Measurements from ENCODE around the gene IFITM1. TPM values are rescaled to one million over a fixed set of nuclear protein-coding genes. Genes with fewer than 3 reads are reported as not detected.

Gene IFITM1
- polyA plus RNA-seq, 3 donors, result 26.0 to 49.5 (median 36.3) TPM

GRCh38 chr11:272931-273198 is 41.0 kb upstream of the IFITM1 start:
- H3K4me2 ChIP-seq (replicated peaks; ENCODE audit: extremely low read depth, low read length, poor library complexity, severe bottlenecking), result no peak overlapping the region
- 97% methylated on average over 6 of the region's 6 CpGs for WGBS (ENCODE audit: insufficient coverage)
- H4K20me1 ChIP-seq (ENCODE audit: insufficient read depth, low read length), result no peaks in the 10 kb centered on the region
- H3K27me3 ChIP-seq (ENCODE audit: control insufficient read depth in 2 of 2, insufficient read depth in 2 of 2, low read length in 2 of 2), result peaks cover 0 to 8% of the 10 kb centered on the region in 2 donors
- H2AFZ ChIP-seq (ENCODE audit: insufficient read depth, low read depth, low read length, poor library complexity, severe bottlenecking), result no peak overlapping the region
- H3K9me3 ChIP-seq (replicated peaks in 1 of 2; ENCODE audit: control insufficient read depth in 1 of 2, insufficient read depth in 1 of 2, low read length in 2 of 2), result no peaks in the 10 kb centered on the region
- Mint-ChIP-seq H3K27ac (no peak overlapping the region), H3K4me1 (peaks cover 38% of the 10 kb centered on the region), H3K36me3 (peaks cover 0 to 7% of the 10 kb centered on the region in 2 donors), H3K4me3 (no peak overlapping the region), H3K9me3 (peaks cover 0 to 10% (median 3%) of the 10 kb centered on the region in 7 donors), H3K27me3 (ENCODE audit: low read depth in 3 of 3) (peaks cover 9 to 13% (median 11%) of the 10 kb centered on the region in 3 donors)
- TF ChIP-seq, protein P1, sequence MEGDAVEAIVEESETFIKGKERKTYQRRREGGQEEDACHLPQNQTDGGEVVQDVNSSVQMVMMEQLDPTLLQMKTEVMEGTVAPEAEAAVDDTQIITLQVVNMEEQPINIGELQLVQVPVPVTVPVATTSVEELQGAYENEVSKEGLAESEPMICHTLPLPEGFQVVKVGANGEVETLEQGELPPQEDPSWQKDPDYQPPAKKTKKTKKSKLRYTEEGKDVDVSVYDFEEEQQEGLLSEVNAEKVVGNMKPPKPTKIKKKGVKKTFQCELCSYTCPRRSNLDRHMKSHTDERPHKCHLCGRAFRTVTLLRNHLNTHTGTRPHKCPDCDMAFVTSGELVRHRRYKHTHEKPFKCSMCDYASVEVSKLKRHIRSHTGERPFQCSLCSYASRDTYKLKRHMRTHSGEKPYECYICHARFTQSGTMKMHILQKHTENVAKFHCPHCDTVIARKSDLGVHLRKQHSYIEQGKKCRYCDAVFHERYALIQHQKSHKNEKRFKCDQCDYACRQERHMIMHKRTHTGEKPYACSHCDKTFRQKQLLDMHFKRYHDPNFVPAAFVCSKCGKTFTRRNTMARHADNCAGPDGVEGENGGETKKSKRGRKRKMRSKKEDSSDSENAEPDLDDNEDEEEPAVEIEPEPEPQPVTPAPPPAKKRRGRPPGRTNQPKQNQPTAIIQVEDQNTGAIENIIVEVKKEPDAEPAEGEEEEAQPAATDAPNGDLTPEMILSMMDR (IDR thresholded peaks at IDR 0.05), result no peak
- no peaks in the 10 kb centered on the region for H3K36me3 ChIP-seq (replicated peaks in 1 of 2; ENCODE audit: control insufficient read depth in 1 of 2, insufficient read depth in 2 of 2, low read length in 2 of 2)
- H3K9ac ChIP-seq (ENCODE audit: insufficient read depth, low read length, poor library complexity, severe bottlenecking), result no peak overlapping the region
- intact Hi-C loops (cut with micrococcal nuclease), result no loop called here
- no peak overlapping the region for H3K4me3 ChIP-seq (replicated peaks in 1 of 3; ENCODE audit: low read depth in 2 of 3, low read length in 3 of 3)
- no peaks in the 10 kb centered on the region for H3K79me2 ChIP-seq (ENCODE audit: insufficient read depth, low read length)
- no peak overlapping the region for H3K27ac ChIP-seq (ENCODE audit: low read depth in 1 of 2, low read length in 2 of 2)
- peaks cover 37 to 41% of the 10 kb centered on the region in 2 donors for H3K4me1 ChIP-seq (ENCODE audit: control insufficient read depth in 1 of 2, insufficient read depth in 2 of 2, low read length in 2 of 2)
- DNase-seq, result no peak

DNA sequence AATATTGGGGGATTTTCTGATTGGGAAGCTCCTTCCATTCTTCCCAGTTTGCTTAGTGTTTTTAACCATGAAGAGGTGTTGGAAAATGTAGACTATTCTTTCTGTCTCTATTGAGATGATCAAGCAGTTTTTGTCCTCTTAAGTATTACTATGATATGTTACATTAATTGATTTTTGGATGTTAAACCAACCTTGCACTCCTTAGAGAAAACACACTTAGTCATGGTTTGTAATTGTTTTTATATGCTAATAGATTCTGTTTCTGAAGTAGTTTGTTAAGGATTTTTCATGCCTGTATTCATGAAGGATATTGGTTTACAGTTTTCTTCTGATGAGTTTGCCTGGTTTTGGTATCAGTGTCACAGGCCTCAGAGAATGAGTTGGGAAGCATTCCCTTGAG is 37.6 kb upstream of the IFITM1 start:
- Histone ChIP-seq H2AFZ (ENCODE audit: insufficient read depth, low read depth, low read length, poor library complexity, severe bottlenecking) (no peak overlapping the region), H3K27ac (ENCODE audit: low read depth in 1 of 2, low read length in 2 of 2) (no peak overlapping the region), H3K27me3 (ENCODE audit: control insufficient read depth in 2 of 2, insufficient read depth in 2 of 2, low read length in 2 of 2) (peaks cover 24 to 34% of the 10 kb centered on the region in 2 donors), H3K9ac (ENCODE audit: insufficient read depth, low read length, poor library complexity, severe bottlenecking) (no peak overlapping the region), H3K9me3 (replicated peaks in 1 of 2; ENCODE audit: control insufficient read depth in 1 of 2, insufficient read depth in 1 of 2, low read length in 2 of 2) (peaks cover 0 to 3% of the 10 kb centered on the region in 2 donors), H3K4me1 (ENCODE audit: control insufficient read depth in 1 of 2, insufficient read depth in 2 of 2, low read length in 2 of 2) (peaks cover 29 to 42% of the 10 kb centered on the region in 2 donors), H3K4me2 (replicated peaks; ENCODE audit: extremely low read depth, low read length, poor library complexity, severe bottlenecking) (no peak overlapping the region), H3K36me3 (replicated peaks in 1 of 2; ENCODE audit: control insufficient read depth in 1 of 2, insufficient read depth in 2 of 2, low read length in 2 of 2) (no peaks in the 10 kb centered on the region), H4K20me1 (ENCODE audit: insufficient read depth, low read length) (peaks cover under 1% of the 10 kb centered on the region), H3K79me2 (ENCODE audit: insufficient read depth, low read length) (no peaks in the 10 kb centered on the region), H3K4me3 (replicated peaks in 1 of 3; ENCODE audit: low read depth in 2 of 3, low read length in 3 of 3) (no peak overlapping the region)
- Mint-ChIP-seq H3K4me3 (no peak overlapping the region), H3K27me3 (ENCODE audit: low read depth in 3 of 3) (peaks cover 28 to 44% (median 30%) of the 10 kb centered on the region in 3 donors), H3K36me3 (peaks cover 3 to 8% of the 10 kb centered on the region in 2 donors), H3K4me1 (peaks cover 25% of the 10 kb centered on the region), H3K9me3 (peaks cover 0 to 19% (median 13%) of the 10 kb centered on the region in 7 donors), H3K27ac (no peak overlapping the region)
- TF ChIP-seq, protein P1 (IDR thresholded peaks at IDR 0.05), result no peak
- intact Hi-C loops (cut with micrococcal nuclease), result no loop called here
- no peak for DNase-seq
